Measurements from ENCODE around the gene ITGA2B.

- TF ChIP-seq POLR2AphosphoS5 (IDR thresholded peaks at IDR 0.05; ENCODE audit: low read depth, low read length) (no peak), POLR2A (IDR thresholded peaks at IDR 0.05; ENCODE audit: low read depth, low read length) (no peak), TAF1 (IDR thresholded peaks at IDR 0.05; ENCODE audit: borderline replicate concordance, low read depth, low read length) (no peak)
Measured at GRCh38 chr17:44349553-44350070, 39.8 kb downstream of the ITGA2B start.
